ENCODE measurements around the gene CLPTM1L.

GRCh38 chr5:1388383-1388967 is 43.6 kb upstream of the CLPTM1L start:
- TF ChIP-seq CTCF (IDR thresholded peaks at IDR 0.05) (no peak), POLR2A (IDR thresholded peaks at IDR 0.05) (no peak), POLR2AphosphoS5 (IDR thresholded peaks at IDR 0.05) (no peak), EP300 (IDR thresholded peaks at IDR 0.05) (no peak)

Data from suprapubic skin (tissue), 4 donors.